T-cell (primary cell): ENCODE measurements around the gene TIMM44. TPM values are rescaled to one million over a fixed set of nuclear protein-coding genes. Genes with fewer than 3 reads are reported as not detected.

Experiments
- ATAC-seq, 4 experiments: fragments of 200-7000 bp in 3 of 4; fragments of 150-1000 bp in 1 of 4; cut with Tn5 transposase; replicated peaks in 1 of 4; 1 replicate in 3 of 4; 2 replicates in 1 of 4; pipeline ENCODE4 v1.10.0; 2021; ENCODE audit warnings: moderate library complexity in 3 of 4, mild to moderate bottlenecking in 2 of 4, moderate number of reproducible peaks in 1 of 4
- CTCF ChIA-PET, 2 donors: fragments of 300-600 bp; sonication (Branson Sonifier 250); formaldehyde crosslinking; loops; one replicate each; lab custom pipeline; 2022; ENCODE audit warnings: antibody characterized with exemption in 2 of 2; lab: Charles Lee
- POLR2A ChIA-PET, 2 donors: fragments of 300-600 bp; sonication (Branson Sonifier 250); formaldehyde crosslinking; loops; one replicate each; lab custom pipeline; 2022; ENCODE audit warnings: antibody characterized with exemption in 2 of 2; lab: Charles Lee
- DNase-seq, 35 experiments: peaks; one replicate each; pipeline versions ENCODE4 v3.0.0 to v3.0.0-alpha.2; 2013 to 2023
- H3K27ac ChIP-seq: one replicate; pipeline ENCODE4 v1.5.1; 2013; ENCODE audit warnings: low read length
- H3K27me3 ChIP-seq, 2 experiments: replicated peaks in 1 of 2; 1 replicate in 1 of 2; 2 replicates in 1 of 2; pipeline versions ENCODE4 v1.6.1 to v1.7.0; 2013; ENCODE audit warnings: low read length in 1 of 2, mixed read lengths in 1 of 2; ENCODE audit not compliant: control insufficient read depth in 2 of 2, insufficient read depth in 2 of 2; ENCODE audit errors: extremely low read depth in 1 of 2
- H3K36me3 ChIP-seq, 2 donors: 1 replicate in 1 of 2; 2 replicates in 1 of 2; pipeline versions ENCODE4 v1.6.1 to v1.7.0; 2013; ENCODE audit warnings: low read length in 1 of 2; ENCODE audit not compliant: control insufficient read depth in 2 of 2, insufficient read depth in 1 of 2; ENCODE audit errors: extremely low read depth in 1 of 2
- H3K4me1 ChIP-seq, 2 experiments: 1 replicate in 1 of 2; 2 replicates in 1 of 2; pipeline versions ENCODE4 v1.6.1 to v1.7.0; 2013; ENCODE audit warnings: low read length in 2 of 2, mixed read lengths in 1 of 2; ENCODE audit not compliant: insufficient read depth in 2 of 2, control insufficient read depth in 1 of 2; ENCODE audit errors: extremely low read depth in 1 of 2
- H3K4me3 ChIP-seq, 2 donors: 1 replicate in 1 of 2; 2 replicates in 1 of 2; pipeline versions ENCODE4 v1.5.1 to v1.7.0; 2013; ENCODE audit warnings: mild to moderate bottlenecking in 2 of 2, low read length in 1 of 2, moderate library complexity in 1 of 2; ENCODE audit not compliant: control insufficient read depth in 1 of 2; ENCODE audit errors: extremely low read depth in 1 of 2
- H3K9me3 ChIP-seq: 2 replicates; pipeline ENCODE4 v1.7.0; 2013
- H3K27ac Mint-ChIP-seq, 2 donors: one replicate each; pipeline ENCODE4 v1.8.0; 2020 to 2021; ENCODE audit warnings: mild to moderate bottlenecking in 2 of 2, mixed read lengths in 2 of 2
- H3K27me3 Mint-ChIP-seq, 2 donors: one replicate each; pipeline ENCODE4 v1.8.0; 2021 to 2022; ENCODE audit warnings: mixed read lengths in 2 of 2
- H3K36me3 Mint-ChIP-seq: one replicate; pipeline ENCODE4 v1.8.0; 2021; ENCODE audit warnings: mixed read lengths
- H3K4me1 Mint-ChIP-seq, 3 donors: one replicate each; pipeline ENCODE4 v1.8.0; 2020 to 2022; ENCODE audit warnings: mixed read lengths in 3 of 3, mild to moderate bottlenecking in 1 of 3
- H3K4me3 Mint-ChIP-seq, 3 donors: one replicate each; pipeline ENCODE4 v1.8.0; 2020 to 2022; ENCODE audit warnings: mild to moderate bottlenecking in 3 of 3, mixed read lengths in 3 of 3, moderate library complexity in 3 of 3
- H3K9me3 Mint-ChIP-seq, 3 donors: one replicate each; pipeline ENCODE4 v1.8.0; 2020 to 2022; ENCODE audit warnings: mixed read lengths in 3 of 3
- WGBS: methylation state at CpG from one replicate; pipeline ENCODE4 v1.1.5; 2013; ENCODE audit warnings: missing lambda C conversion rate; ENCODE audit not compliant: insufficient coverage; 5-methylcytosine and 5-hydroxymethylcytosine counted together
- total RNA-seq, 35 experiments: library from RNA in 6 of 35; stranded (reverse) in 6 of 35; fragments of 120-200 nt in 1 of 35; gene quantifications; one replicate each; pipeline versions ENCODE4 v1.2.1 to v1.2.4 and lab custom pipeline; 2013 to 2026

Gene TIMM44
- total RNA-seq, 5 donors from 2014 or later (not counting 1 experiment from before 2014, with no cell fraction given) = 72.7 to 99.4 (median 90.3) TPM

- Mint-ChIP-seq H3K4me1 (peaks cover 0 to 6% (median 2%) of the 10 kb centered on the region in 3 donors), H3K27ac (no peak overlapping the region)
Measured at GRCh38 chr19:7981661-7982060, 38.2 kb upstream of the TIMM44 start.

GRCh38 chr19:7981199-7981598 lies 37.7 kb upstream of the TIMM44 start:
- WGBS = 100% methylated on average over 3 of the region's 7 CpGs
- Mint-ChIP-seq H3K27ac (no peak overlapping the region), H3K9me3 (no peaks in the 10 kb centered on the region), H3K4me3 (no peak overlapping the region), H3K27me3 (no peaks in the 10 kb centered on the region), H3K4me1 (peaks cover 0 to 6% (median 2%) of the 10 kb centered on the region in 3 donors), H3K36me3 (peaks cover 34% of the 10 kb centered on the region)
- no peak for DNase-seq
- ATAC-seq = no peak
- peaks cover 13 to 75% of the 10 kb centered on the region in 2 donors for H3K36me3 ChIP-seq
- no peak overlapping the region for H3K27ac ChIP-seq
- no peaks in the 10 kb centered on the region for H3K4me1 ChIP-seq
- ChIA-PET POLR2A (no interaction called here), CTCF (interaction anchor here (0.9 to 1.0 kb wide), 2 partner anchors 36 to 55 kb away, joined by 3 to 6 read pairs; no protein-coding TSS in a partner anchor)
- no peaks in the 10 kb centered on the region for H3K9me3 ChIP-seq
- no peak overlapping the region for H3K4me3 ChIP-seq
- no peaks in the 10 kb centered on the region for H3K27me3 ChIP-seq

More at GRCh38 chr19:7981661-7982060, 38.2 kb upstream of the TIMM44 start:
- H3K36me3 Mint-ChIP-seq = peaks cover 39% of the 10 kb centered on the region
- Histone ChIP-seq H3K9me3 (no peaks in the 10 kb centered on the region), H3K27me3 (no peaks in the 10 kb centered on the region), H3K4me3 (no peak overlapping the region), H3K27ac (no peak overlapping the region), H3K4me1 (no peaks in the 10 kb centered on the region), H3K36me3 (peaks cover 13 to 76% of the 10 kb centered on the region in 2 donors)
- no peaks in the 10 kb centered on the region for H3K9me3 Mint-ChIP-seq
- 97% methylated on average over 6 of the region's 7 CpGs for WGBS
- ATAC-seq = no peak
- H3K27me3 Mint-ChIP-seq = no peaks in the 10 kb centered on the region
- H3K4me3 Mint-ChIP-seq = no peak overlapping the region
- ChIA-PET POLR2A (no interaction called here), CTCF (interaction anchor here in 1 of 2 donors (1.0 kb wide), 1 partner anchor 55 kb away, joined by 3 read pairs; no protein-coding TSS in a partner anchor)
- DNase-seq = no peak

- ATAC-seq (no peak), DNase-seq (no peak)
- WGBS = 95% methylated on average over 8 of the region's 12 CpGs
- ChIA-PET POLR2A (no interaction called here), CTCF (interaction anchor here (0.9 to 1.0 kb wide), 2 partner anchors 36 to 54 kb away, joined by 3 to 6 read pairs; no protein-coding TSS in a partner anchor)
- no peaks in the 10 kb centered on the region for H3K9me3 ChIP-seq
- Mint-ChIP-seq H3K27me3 (no peaks in the 10 kb centered on the region), H3K36me3 (peaks cover 30% of the 10 kb centered on the region), H3K4me1 (peaks cover 0 to 6% (median 2%) of the 10 kb centered on the region in 3 donors), H3K9me3 (no peaks in the 10 kb centered on the region), H3K4me3 (no peak overlapping the region), H3K27ac (no peak overlapping the region)
- H3K4me1 ChIP-seq = no peaks in the 10 kb centered on the region
- no peak overlapping the region for H3K27ac ChIP-seq
- peaks cover 13 to 71% of the 10 kb centered on the region in 2 donors for H3K36me3 ChIP-seq
- no peak overlapping the region for H3K4me3 ChIP-seq
- H3K27me3 ChIP-seq = no peaks in the 10 kb centered on the region
Measured at GRCh38 chr19:7980635-7981121, 37.2 kb upstream of the TIMM44 start.

GRCh38 chr19:7980168-7980567 lies 36.7 kb upstream of the TIMM44 start:
- CTCF ChIA-PET = interaction anchor here in 1 of 2 donors (0.9 kb wide), 1 partner anchor 35 kb away, joined by 6 read pairs; no protein-coding TSS in a partner anchor
- DNase-seq (no peak), ATAC-seq (no peak)
- Histone ChIP-seq H3K9me3 (no peaks in the 10 kb centered on the region), H3K36me3 (peaks cover 17 to 72% of the 10 kb centered on the region in 2 donors), H3K27me3 (no peaks in the 10 kb centered on the region), H3K4me3 (no peak overlapping the region), H3K27ac (no peak overlapping the region), H3K4me1 (no peaks in the 10 kb centered on the region)
- Mint-ChIP-seq H3K9me3 (no peaks in the 10 kb centered on the region), H3K27me3 (no peaks in the 10 kb centered on the region), H3K4me1 (peaks cover 0 to 6% (median 2%) of the 10 kb centered on the region in 3 donors), H3K36me3 (peaks cover 30% of the 10 kb centered on the region), H3K27ac (no peak overlapping the region), H3K4me3 (no peak overlapping the region)
- POLR2A ChIA-PET = no interaction called here
- 94% methylated on average over 10 of the region's 13 CpGs for WGBS

- H3K27me3 ChIP-seq = no peaks in the 10 kb centered on the region
- H3K4me3 ChIP-seq = no peak overlapping the region
- no peaks in the 10 kb centered on the region for H3K4me1 ChIP-seq
- POLR2A ChIA-PET = no interaction called here
- CTCF ChIA-PET = no interaction called here
- H3K36me3 Mint-ChIP-seq = peaks cover 30% of the 10 kb centered on the region
- no peak overlapping the region for H3K27ac ChIP-seq
- H3K9me3 Mint-ChIP-seq = no peaks in the 10 kb centered on the region
- WGBS = 79% methylated on average over 8 of the region's 8 CpGs
- H3K4me1 Mint-ChIP-seq = peaks cover 0 to 6% (median 2%) of the 10 kb centered on the region in 3 donors
- no peak for ATAC-seq
- H3K36me3 ChIP-seq = peaks cover 22 to 74% of the 10 kb centered on the region in 2 donors
- H3K9me3 ChIP-seq = no peaks in the 10 kb centered on the region
- no peaks in the 10 kb centered on the region for H3K27me3 Mint-ChIP-seq
- H3K4me3 Mint-ChIP-seq = no peak overlapping the region
- H3K27ac Mint-ChIP-seq = no peak overlapping the region
- DNase-seq = no peak
Measured at GRCh38 chr19:7979559-7979958, 36.1 kb upstream of the TIMM44 start.

- H3K4me3 Mint-ChIP-seq = no peak overlapping the region
- H3K27me3 ChIP-seq = no peaks in the 10 kb centered on the region
- no peaks in the 10 kb centered on the region for H3K9me3 Mint-ChIP-seq
- WGBS = 98% methylated on average over 10 of the region's 10 CpGs
- H3K4me1 ChIP-seq = no peaks in the 10 kb centered on the region
- no peak overlapping the region for H3K27ac Mint-ChIP-seq
- H3K4me1 Mint-ChIP-seq = peaks cover 0 to 5% (median 0%) of the 10 kb centered on the region in 3 donors
- no peak overlapping the region for H3K4me3 ChIP-seq
- DNase-seq (no peak), ATAC-seq (no peak)
- H3K9me3 ChIP-seq = no peaks in the 10 kb centered on the region
- CTCF ChIA-PET = no interaction called here
- H3K36me3 ChIP-seq = peaks cover 22 to 74% of the 10 kb centered on the region in 2 donors
- peaks cover 28% of the 10 kb centered on the region for H3K36me3 Mint-ChIP-seq
- no peaks in the 10 kb centered on the region for H3K27me3 Mint-ChIP-seq
- POLR2A ChIA-PET = no interaction called here
- no peak overlapping the region for H3K27ac ChIP-seq
Measured at GRCh38 chr19:7979011-7979410, 35.5 kb upstream of the TIMM44 start.
